Endothelial cell of umbilical vein (primary cell): Measurements from ENCODE around the gene SEC14L6. TPM values are rescaled to one million over a fixed set of nuclear protein-coding genes. Genes with fewer than 3 reads are reported as not detected.

ENCODE experiments used
- BruUV-seq: library from RNA; stranded (reverse); fragments of 400-500 nt; replicated peaks from 2 replicates; lab custom pipeline; 2021; lab: Mats Ljungman, UMichigan
- CTCF ChIA-PET: fragments of 300-600, 350-600 bp; sonication (Branson Sonifier 250); formaldehyde crosslinking; loops from one replicate; lab custom pipeline; 2021; ENCODE audit warnings: antibody characterized with exemption, inconsistent platforms; lab: Charles Lee
- POLR2A ChIA-PET: fragments of 300-600, 350-600 bp; sonication (Branson Sonifier 250); formaldehyde crosslinking; loops from one replicate; lab custom pipeline; 2021; ENCODE audit warnings: antibody characterized with exemption, inconsistent platforms; lab: Charles Lee
- DNase-seq: peaks from one replicate; pipeline ENCODE4 v3.0.0-alpha.2; 2011; ENCODE audit warnings: low read depth, low spot score
- FAIRE-seq: peaks from 2 replicates; lab custom pipeline; 2011; peaks lifted over from hg19 to GRCh38; lab: Jason Lieb, UNC
- H2AFZ ChIP-seq: 2 replicates; pipeline ENCODE4 v1.6.0; 2012; ENCODE audit warnings: low read depth, low read length, control low read depth, inconsistent platforms
- H3K27ac ChIP-seq: 2 replicates; pipeline ENCODE4 v1.5.1; 2011; ENCODE audit warnings: low read depth, mild to moderate bottlenecking, control low read depth, low read length, moderate library complexity; ENCODE audit not compliant: insufficient read depth
- H3K27me3 ChIP-seq, 2 experiments: 2 replicates each; pipeline versions ENCODE4 v1.6.0 to v1.6.1; 2011; ENCODE audit warnings: low read length in 2 of 2, mixed read lengths in 1 of 2; ENCODE audit not compliant: control insufficient read depth in 2 of 2, insufficient read depth in 2 of 2
- H3K36me3 ChIP-seq, 2 experiments: 2 replicates in 1 of 2; 3 replicates in 1 of 2; pipeline ENCODE4 v1.5.1; 2011; ENCODE audit warnings: low read length in 2 of 2, mild to moderate bottlenecking in 1 of 2, moderate library complexity in 1 of 2; ENCODE audit not compliant: control insufficient read depth in 2 of 2, insufficient read depth in 2 of 2; ENCODE audit errors: extremely low read depth in 1 of 2
- H3K4me1 ChIP-seq: 3 replicates; pipeline ENCODE4 v1.5.1; 2011; ENCODE audit warnings: mild to moderate bottlenecking, low read length; ENCODE audit not compliant: control insufficient read depth, insufficient read depth; ENCODE audit errors: extremely low read depth
- H3K4me2 ChIP-seq: 2 replicates; pipeline ENCODE4 v1.6.1; 2011; ENCODE audit warnings: low read length, control low read depth, mixed read lengths; ENCODE audit not compliant: insufficient read depth
- H3K4me3 ChIP-seq, 3 experiments: fragments of 200-600 bp in 1 of 3; sonication (generic), shearing (Covaris generic) in 1 of 3; replicated peaks in 1 of 3; 2 replicates each; pipeline ENCODE4 v1.5.1; 2011 to 2016; ENCODE audit warnings: control low read depth in 3 of 3, low read length in 3 of 3, mild to moderate bottlenecking in 2 of 3, inconsistent platforms in 1 of 3, low read depth in 1 of 3, moderate library complexity in 1 of 3; ENCODE audit not compliant: insufficient read depth in 1 of 3
- H3K79me2 ChIP-seq: 2 replicates; pipeline ENCODE4 v1.6.0; 2012; ENCODE audit warnings: low read length, inconsistent platforms; ENCODE audit not compliant: control insufficient read depth, insufficient read depth
- H3K9ac ChIP-seq: replicated peaks from 2 replicates; pipeline ENCODE3; 2011; ENCODE audit warnings: low read length, control low read depth; ENCODE audit not compliant: insufficient read depth; ENCODE audit errors: extremely low read depth
- H3K9me1 ChIP-seq: replicated peaks from 3 replicates; pipeline ENCODE4 v1.6.0; 2011; ENCODE audit warnings: mild to moderate bottlenecking, low read length; ENCODE audit not compliant: control insufficient read depth, insufficient read depth; ENCODE audit errors: extremely low read depth
- H3K9me3 ChIP-seq: replicated peaks from 2 replicates; pipeline ENCODE4 v1.5.1; 2012; ENCODE audit warnings: low read length, inconsistent platforms; ENCODE audit not compliant: control insufficient read depth, insufficient read depth
- H4K20me1 ChIP-seq: replicated peaks from 2 replicates; pipeline ENCODE3; 2011; ENCODE audit warnings: mild to moderate bottlenecking, low read length; ENCODE audit not compliant: control insufficient read depth, insufficient read depth; ENCODE audit errors: extremely low read depth
- EZH2 ChIP-seq: IDR thresholded peaks from 2 replicates; pipeline ENCODE4 v1.6.1; 2012; ENCODE audit warnings: borderline replicate concordance, low read depth, mild to moderate bottlenecking, moderate library complexity, low read length, inconsistent platforms; ENCODE audit not compliant: severe bottlenecking
- FOS ChIP-seq: IDR thresholded peaks from 2 replicates; pipeline ENCODE4 v1.6.1; 2011; ENCODE audit warnings: mild to moderate bottlenecking, low read length, moderate library complexity, borderline replicate concordance; ENCODE audit not compliant: insufficient read depth
- GATA2 ChIP-seq: IDR thresholded peaks from 2 replicates; pipeline ENCODE4 v1.7.0; 2011; ENCODE audit warnings: low read depth, mild to moderate bottlenecking, moderate library complexity, mixed read lengths, low read length; ENCODE audit not compliant: insufficient read length, insufficient read depth
- JUN ChIP-seq: IDR thresholded peaks from 2 replicates; pipeline ENCODE4 v1.6.1; 2011; ENCODE audit warnings: borderline replicate concordance, low read depth; ENCODE audit not compliant: insufficient read length, insufficient read depth
- MYC ChIP-seq: IDR thresholded peaks from one replicate; pipeline ENCODE4 v1.6.1; 2011; ENCODE audit warnings: mild to moderate bottlenecking, low read depth, low read length
- POLR2A ChIP-seq: IDR thresholded peaks from 2 replicates; pipeline ENCODE4 v1.6.1; 2012; ENCODE audit warnings: low read depth, mild to moderate bottlenecking, control low read depth, low read length
- POLR2AphosphoS5 ChIP-seq: IDR thresholded peaks from 2 replicates; pipeline ENCODE4 v1.6.1; 2012; ENCODE audit warnings: low read depth, mild to moderate bottlenecking, control low read depth, low read length, moderate library complexity; ENCODE audit not compliant: insufficient read depth
- dilution Hi-C: fragments of 300-500 bp; cut with MboI; formaldehyde crosslinking; loops from one replicate; pipeline ENCODE4 v1.15.0; 2019; ENCODE audit warnings: low sequenced_read_pairs; ENCODE audit not compliant: extremely low pct_ligation_motif_present
- intact Hi-C: fragments of 100-400 bp; cut with micrococcal nuclease; formaldehyde crosslinking; loops from one replicate; pipeline ENCODE4 v1.10.0; 2022
- polyA plus RNA-seq, 4 experiments: library from polyadenylated mRNA; depleted of rRNA in 3 of 4; stranded (reverse) in 3 of 4; unstranded in 1 of 4; fragments of >200 nt; gene quantifications; 2 replicates each; pipeline versions ENCODE4 v1.2.1 to v1.2.3, GENCODE V29; 2011 to 2012; ENCODE audit warnings: missing spikeins in 1 of 4
- total RNA-seq: library from RNA; stranded (reverse); gene quantifications from 2 replicates; pipeline ENCODE4 v1.2.3, GENCODE V29; 2021
- TF ChIP-seq, protein P1 (sequence below): IDR thresholded peaks from 2 replicates; pipeline ENCODE4 v1.6.1; 2011; ENCODE audit not compliant: insufficient read depth, insufficient read length
- TF ChIP-seq, protein P2 (sequence below), 2 donors: IDR thresholded peaks; 1 replicate in 1 of 2; 2 replicates in 1 of 2; pipeline ENCODE4 v1.5.1; 2011; ENCODE audit warnings: low read length in 2 of 2, mild to moderate bottlenecking in 2 of 2, moderate library complexity in 2 of 2, control low read depth in 1 of 2, inconsistent platforms in 1 of 2, low read depth in 1 of 2; ENCODE audit not compliant: insufficient read depth in 1 of 2; ENCODE audit errors: extremely low read depth in 1 of 2

SEC14L6 gene
- total and polyA plus RNA-seq, 2 donors (not counting 3 experiments of a cell fraction or from before 2014, with no cell fraction given), result 0.04 to 0.15 TPM

DNA sequence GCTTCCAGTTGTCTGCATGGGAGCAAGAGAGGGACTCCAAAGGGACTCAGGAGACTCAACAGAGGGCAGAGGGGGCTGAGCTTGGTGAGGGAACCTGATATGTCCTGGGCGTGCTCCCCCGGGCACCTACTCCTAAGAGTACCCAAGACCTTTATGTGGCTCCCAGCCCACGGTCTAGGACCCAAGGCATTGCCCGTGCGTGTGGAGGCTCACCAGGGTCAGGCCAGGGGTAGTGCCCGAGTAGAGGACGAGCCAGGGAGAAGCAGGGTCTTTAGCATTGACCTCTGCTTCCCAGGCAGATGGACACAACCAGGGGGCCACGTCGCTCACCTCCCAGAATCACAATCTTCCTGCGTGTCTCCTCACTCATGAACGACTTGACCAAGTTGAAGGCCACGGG, 54.4 kb downstream of the SEC14L6 start:
- POLR2A ChIA-PET, result no interaction called here
- no TSS peak for BruUV-seq
- no peaks in the 10 kb centered on the region for H3K9me1 ChIP-seq
- dilution Hi-C loops, result no loop called here
- H3K4me3 ChIP-seq, result no peak overlapping the region
- CTCF ChIA-PET, result no interaction called here
- intact Hi-C loops, result no loop called here
- H4K20me1 ChIP-seq, result no peaks in the 10 kb centered on the region
- no peaks in the 10 kb centered on the region for H3K36me3 ChIP-seq
- TF ChIP-seq, protein P1, sequence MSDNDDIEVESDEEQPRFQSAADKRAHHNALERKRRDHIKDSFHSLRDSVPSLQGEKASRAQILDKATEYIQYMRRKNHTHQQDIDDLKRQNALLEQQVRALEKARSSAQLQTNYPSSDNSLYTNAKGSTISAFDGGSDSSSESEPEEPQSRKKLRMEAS, result no peak
- TF ChIP-seq POLR2A, result no peak
- TF ChIP-seq FOS, result no peak
- TF ChIP-seq GATA2, result no peak
- TF ChIP-seq JUN, result no peak
- TF ChIP-seq, protein P2, sequence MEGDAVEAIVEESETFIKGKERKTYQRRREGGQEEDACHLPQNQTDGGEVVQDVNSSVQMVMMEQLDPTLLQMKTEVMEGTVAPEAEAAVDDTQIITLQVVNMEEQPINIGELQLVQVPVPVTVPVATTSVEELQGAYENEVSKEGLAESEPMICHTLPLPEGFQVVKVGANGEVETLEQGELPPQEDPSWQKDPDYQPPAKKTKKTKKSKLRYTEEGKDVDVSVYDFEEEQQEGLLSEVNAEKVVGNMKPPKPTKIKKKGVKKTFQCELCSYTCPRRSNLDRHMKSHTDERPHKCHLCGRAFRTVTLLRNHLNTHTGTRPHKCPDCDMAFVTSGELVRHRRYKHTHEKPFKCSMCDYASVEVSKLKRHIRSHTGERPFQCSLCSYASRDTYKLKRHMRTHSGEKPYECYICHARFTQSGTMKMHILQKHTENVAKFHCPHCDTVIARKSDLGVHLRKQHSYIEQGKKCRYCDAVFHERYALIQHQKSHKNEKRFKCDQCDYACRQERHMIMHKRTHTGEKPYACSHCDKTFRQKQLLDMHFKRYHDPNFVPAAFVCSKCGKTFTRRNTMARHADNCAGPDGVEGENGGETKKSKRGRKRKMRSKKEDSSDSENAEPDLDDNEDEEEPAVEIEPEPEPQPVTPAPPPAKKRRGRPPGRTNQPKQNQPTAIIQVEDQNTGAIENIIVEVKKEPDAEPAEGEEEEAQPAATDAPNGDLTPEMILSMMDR (IDR thresholded peaks at IDR 0.05; ENCODE audit: extremely low read depth in 1 of 2, insufficient read depth in 1 of 2, low read depth in 1 of 2, low read length in 2 of 2), result no peak
- no peak for TF ChIP-seq MYC
- no peak for TF ChIP-seq EZH2
- TF ChIP-seq POLR2AphosphoS5, result no peak
- H3K9ac ChIP-seq, result no peak overlapping the region
- H3K27ac ChIP-seq, result no peak overlapping the region
- H3K27me3 ChIP-seq, result no peaks in the 10 kb centered on the region
- H2AFZ ChIP-seq, result no peak overlapping the region
- FAIRE-seq (no peak), DNase-seq (no peak)
- H3K4me1 ChIP-seq, result no peaks in the 10 kb centered on the region
- H3K4me2 ChIP-seq, result no peak overlapping the region
- H3K79me2 ChIP-seq, result no peaks in the 10 kb centered on the region
- H3K9me3 ChIP-seq, result no peaks in the 10 kb centered on the region
